ENCODE results near the gene SH3PXD2B. TPM values are rescaled to one million over a fixed set of nuclear protein-coding genes. Genes with fewer than 3 reads are reported as not detected.

The SH3PXD2B gene
- total RNA-seq, 1 donor from 2014 or later = 62.4 TPM

DNA sequence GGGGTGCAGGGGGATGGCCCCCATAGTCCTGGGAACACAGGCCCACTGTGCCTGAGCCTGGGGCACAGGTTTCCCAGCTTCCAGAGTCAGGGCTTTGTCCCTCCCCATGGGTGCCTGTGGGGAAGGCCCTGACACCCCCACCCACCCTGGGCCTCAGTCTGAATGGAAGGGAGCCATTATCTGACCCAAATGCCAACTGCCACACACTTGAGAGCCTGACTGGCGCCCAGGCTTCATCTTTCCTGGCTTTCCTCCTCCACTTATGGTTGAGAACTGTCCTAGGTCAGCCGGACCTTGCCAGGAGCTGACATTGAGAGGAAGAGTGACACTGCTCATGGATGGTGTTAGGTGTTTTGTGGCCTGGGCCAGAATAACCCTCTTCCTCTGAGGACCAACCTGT lies 24.0 kb downstream of the SH3PXD2B start:
- TF ChIP-seq, protein P1, sequence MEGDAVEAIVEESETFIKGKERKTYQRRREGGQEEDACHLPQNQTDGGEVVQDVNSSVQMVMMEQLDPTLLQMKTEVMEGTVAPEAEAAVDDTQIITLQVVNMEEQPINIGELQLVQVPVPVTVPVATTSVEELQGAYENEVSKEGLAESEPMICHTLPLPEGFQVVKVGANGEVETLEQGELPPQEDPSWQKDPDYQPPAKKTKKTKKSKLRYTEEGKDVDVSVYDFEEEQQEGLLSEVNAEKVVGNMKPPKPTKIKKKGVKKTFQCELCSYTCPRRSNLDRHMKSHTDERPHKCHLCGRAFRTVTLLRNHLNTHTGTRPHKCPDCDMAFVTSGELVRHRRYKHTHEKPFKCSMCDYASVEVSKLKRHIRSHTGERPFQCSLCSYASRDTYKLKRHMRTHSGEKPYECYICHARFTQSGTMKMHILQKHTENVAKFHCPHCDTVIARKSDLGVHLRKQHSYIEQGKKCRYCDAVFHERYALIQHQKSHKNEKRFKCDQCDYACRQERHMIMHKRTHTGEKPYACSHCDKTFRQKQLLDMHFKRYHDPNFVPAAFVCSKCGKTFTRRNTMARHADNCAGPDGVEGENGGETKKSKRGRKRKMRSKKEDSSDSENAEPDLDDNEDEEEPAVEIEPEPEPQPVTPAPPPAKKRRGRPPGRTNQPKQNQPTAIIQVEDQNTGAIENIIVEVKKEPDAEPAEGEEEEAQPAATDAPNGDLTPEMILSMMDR (IDR thresholded peaks at IDR 0.05; ENCODE audit: insufficient read depth, low read length, poor library complexity, severe bottlenecking) = no peak
- DNase-seq (ENCODE audit: low read depth) = no peak
- no peaks in the 10 kb centered on the region for H3K27me3 ChIP-seq (ENCODE audit: control insufficient read depth, insufficient read depth, low read length)
- H3K36me3 ChIP-seq (ENCODE audit: control insufficient read depth, insufficient read depth, low read length) = no peaks in the 10 kb centered on the region
- H3K4me3 ChIP-seq (ENCODE audit: low read depth, low read length) = no peak overlapping the region

DNA sequence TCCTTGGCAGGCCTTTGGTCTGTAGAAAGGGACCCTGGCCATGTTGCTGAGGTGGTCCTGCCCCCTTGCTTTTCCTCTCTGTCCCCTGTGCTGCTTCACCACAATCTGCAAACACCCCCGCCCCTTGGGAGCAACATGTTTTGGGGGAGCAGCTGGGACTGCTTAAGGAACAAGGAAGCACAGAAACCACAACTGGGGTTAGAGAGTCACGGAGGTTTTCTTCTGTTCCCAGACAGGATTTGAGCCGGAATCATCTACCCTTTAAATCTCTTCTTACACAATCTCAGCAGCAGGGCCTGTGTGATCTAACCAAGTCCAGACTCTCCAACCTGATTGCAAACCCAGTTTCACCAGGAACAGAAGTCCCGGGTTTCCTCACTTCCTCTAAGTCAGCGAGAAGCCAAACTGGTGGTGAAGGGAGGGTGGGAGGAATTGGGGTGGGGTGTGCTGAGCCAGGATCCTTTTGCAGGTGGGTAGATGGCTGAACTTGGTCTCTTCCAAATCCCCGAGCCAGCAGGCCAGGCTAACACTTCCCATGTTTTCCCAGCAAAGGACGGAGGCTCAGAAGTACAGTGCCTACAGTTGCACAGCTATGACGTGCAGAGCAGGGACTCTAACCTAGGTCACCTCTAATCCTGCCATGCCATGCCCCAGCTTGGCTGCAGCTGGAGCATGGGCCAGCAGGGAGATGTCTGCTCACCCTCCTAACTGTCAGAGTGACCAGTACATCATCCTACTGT lies 25.0 kb downstream of the SH3PXD2B start:
- H3K4me3 ChIP-seq (ENCODE audit: low read depth, low read length) = no peak overlapping the region
- TF ChIP-seq, protein P1 (IDR thresholded peaks at IDR 0.05; ENCODE audit: insufficient read depth, low read length, poor library complexity, severe bottlenecking) = no peak
- no peaks in the 10 kb centered on the region for H3K27me3 ChIP-seq (ENCODE audit: control insufficient read depth, insufficient read depth, low read length)
- DNase-seq (ENCODE audit: low read depth) = no peak
- H3K36me3 ChIP-seq (ENCODE audit: control insufficient read depth, insufficient read depth, low read length) = no peaks in the 10 kb centered on the region

DNA sequence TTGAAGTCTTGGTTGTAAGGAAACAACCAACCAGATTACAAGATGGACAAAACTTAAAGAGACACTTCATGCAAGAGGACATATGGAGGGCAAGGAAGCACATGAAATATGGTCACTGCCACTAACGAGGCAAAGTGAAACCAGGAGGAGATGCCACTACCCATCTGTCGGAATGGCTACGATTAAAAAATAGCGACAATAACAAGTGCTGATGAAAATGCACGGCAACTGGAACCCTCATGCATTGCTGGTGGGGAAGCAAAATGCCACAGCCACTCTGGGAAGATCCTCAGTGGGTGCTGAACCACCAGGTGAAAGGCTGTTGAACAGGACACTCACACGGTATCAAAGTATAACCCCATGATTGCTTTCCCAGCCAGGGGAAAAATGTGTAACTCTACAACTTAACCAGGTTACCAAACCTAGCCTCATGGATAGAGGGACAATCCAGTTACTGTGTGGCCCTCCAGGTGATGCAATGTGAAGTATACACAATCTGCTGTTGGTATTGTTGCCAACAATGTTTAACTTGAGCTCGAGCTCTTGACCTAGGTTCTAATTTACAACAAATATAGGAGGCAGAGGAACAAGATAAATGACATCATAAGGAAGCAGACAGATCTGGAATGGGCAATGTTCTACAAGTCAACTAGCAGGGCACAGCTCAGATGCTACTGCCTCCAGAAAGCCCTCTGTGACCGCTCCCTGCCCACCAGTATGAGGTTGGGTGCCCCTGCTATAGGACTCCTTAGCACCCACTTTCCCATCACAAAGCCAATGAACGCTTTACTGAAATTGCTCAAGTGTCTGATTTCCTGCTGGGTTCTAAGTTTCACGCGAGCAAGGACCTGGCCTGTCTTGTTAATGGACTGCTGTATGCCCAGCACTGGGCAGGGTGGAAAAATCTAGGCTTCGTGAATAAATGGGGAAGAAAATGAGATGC lies 25.8 kb downstream of the SH3PXD2B start:
- Histone ChIP-seq H3K36me3 (ENCODE audit: control insufficient read depth, insufficient read depth, low read length) (no peaks in the 10 kb centered on the region), H3K4me3 (ENCODE audit: low read depth, low read length) (no peak overlapping the region), H3K27me3 (ENCODE audit: control insufficient read depth, insufficient read depth, low read length) (no peaks in the 10 kb centered on the region)
- TF ChIP-seq, protein P1 (IDR thresholded peaks at IDR 0.05; ENCODE audit: insufficient read depth, low read length, poor library complexity, severe bottlenecking) = no peak
- DNase-seq (ENCODE audit: low read depth) = no peak

GRCh38 chr5:172427202-172427601 lies 27.1 kb downstream of the SH3PXD2B start:
- Histone ChIP-seq H3K4me3 (ENCODE audit: low read depth, low read length) (no peak overlapping the region), H3K27me3 (ENCODE audit: control insufficient read depth, insufficient read depth, low read length) (no peaks in the 10 kb centered on the region), H3K36me3 (ENCODE audit: control insufficient read depth, insufficient read depth, low read length) (no peaks in the 10 kb centered on the region)
- TF ChIP-seq, protein P1 (IDR thresholded peaks at IDR 0.05; ENCODE audit: insufficient read depth, low read length, poor library complexity, severe bottlenecking) = no peak
- no peak for DNase-seq (ENCODE audit: low read depth)

DNA sequence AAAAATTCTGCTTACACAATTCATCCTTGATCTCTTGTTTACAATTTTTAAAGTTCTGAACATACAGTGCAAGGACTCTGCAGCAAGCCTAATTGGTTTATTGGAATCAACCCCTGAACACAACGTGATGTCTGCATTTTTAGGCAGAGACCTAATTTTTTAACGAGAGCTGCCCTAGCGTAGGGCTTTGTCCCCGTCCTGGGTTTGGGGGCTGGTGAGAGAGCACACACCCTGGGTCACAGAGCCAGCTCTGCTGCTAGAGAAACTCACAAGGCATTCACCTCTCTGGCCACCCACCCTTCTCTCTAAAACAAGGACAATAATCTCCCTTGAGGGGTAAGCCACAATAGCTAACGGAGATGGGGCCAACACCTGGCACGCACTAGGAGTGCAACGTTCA lies 28.2 kb downstream of the SH3PXD2B start:
- H3K4me3 ChIP-seq (ENCODE audit: low read depth, low read length) = no peak overlapping the region
- H3K36me3 ChIP-seq (ENCODE audit: control insufficient read depth, insufficient read depth, low read length) = no peaks in the 10 kb centered on the region
- DNase-seq (ENCODE audit: low read depth) = no peak
- H3K27me3 ChIP-seq (ENCODE audit: control insufficient read depth, insufficient read depth, low read length) = no peaks in the 10 kb centered on the region
- TF ChIP-seq, protein P1 (IDR thresholded peaks at IDR 0.05; ENCODE audit: insufficient read depth, low read length, poor library complexity, severe bottlenecking) = no peak

All from kidney epithelial cell (primary cell).